Measurements from ENCODE around the gene SF3A2.
A peak's percentile ranks its signal among the peaks of the same experiment; 100 is the strongest.

SF3A2 gene

GRCh38 chr19:2282862-2283237 is 46.2 kb downstream of the SF3A2 start:
- H3K4me3 ChIP-seq (ENCODE audit: insufficient read depth, low read depth, low read length, poor library complexity, severe bottlenecking), result no peak overlapping the region
- no peak overlapping the region for H3K27ac ChIP-seq (ENCODE audit: insufficient read depth, low read length, poor library complexity, severe bottlenecking)
- H3K36me3 ChIP-seq (ENCODE audit: control insufficient read depth, insufficient read depth, low read length), result no peaks in the 10 kb centered on the region
- H3K27me3 ChIP-seq (replicated peaks; ENCODE audit: control insufficient read depth, insufficient read depth, low read length, poor library complexity, severe bottlenecking), result no peaks in the 10 kb centered on the region
- H3K4me1 ChIP-seq (ENCODE audit: control insufficient read depth, insufficient read depth, low read length, poor library complexity, severe bottlenecking), result peaks cover 8% of the 10 kb centered on the region
- H3K9me3 ChIP-seq (ENCODE audit: control insufficient read depth, low read length), result no peaks in the 10 kb centered on the region
- no peak for DNase-seq

GRCh38 chr19:2283835-2284507 is 47.3 kb downstream of the SF3A2 start:
- Histone ChIP-seq H3K36me3 (ENCODE audit: control insufficient read depth, insufficient read depth, low read length) (no peaks in the 10 kb centered on the region), H3K4me3 (ENCODE audit: insufficient read depth, low read depth, low read length, poor library complexity, severe bottlenecking) (no peak overlapping the region), H3K9me3 (ENCODE audit: control insufficient read depth, low read length) (no peaks in the 10 kb centered on the region), H3K27ac (ENCODE audit: insufficient read depth, low read length, poor library complexity, severe bottlenecking) (no peak overlapping the region), H3K27me3 (replicated peaks; ENCODE audit: control insufficient read depth, insufficient read depth, low read length, poor library complexity, severe bottlenecking) (no peaks in the 10 kb centered on the region), H3K4me1 (ENCODE audit: control insufficient read depth, insufficient read depth, low read length, poor library complexity, severe bottlenecking) (peaks cover 12% of the 10 kb centered on the region)
- DNase-seq, result no peak

GRCh38 chr19:2286402-2287140 is 49.9 kb downstream of the SF3A2 start:
- H3K27me3 ChIP-seq (replicated peaks; ENCODE audit: control insufficient read depth, insufficient read depth, low read length, poor library complexity, severe bottlenecking), result no peaks in the 10 kb centered on the region
- no peak for DNase-seq
- H3K4me1 ChIP-seq (ENCODE audit: control insufficient read depth, insufficient read depth, low read length, poor library complexity, severe bottlenecking), result peaks cover 27% of the 10 kb centered on the region
- no peaks in the 10 kb centered on the region for H3K9me3 ChIP-seq (ENCODE audit: control insufficient read depth, low read length)
- H3K4me3 ChIP-seq (ENCODE audit: insufficient read depth, low read depth, low read length, poor library complexity, severe bottlenecking), result no peak overlapping the region
- H3K27ac ChIP-seq (ENCODE audit: insufficient read depth, low read length, poor library complexity, severe bottlenecking), result no peak overlapping the region
- no peaks in the 10 kb centered on the region for H3K36me3 ChIP-seq (ENCODE audit: control insufficient read depth, insufficient read depth, low read length)

- Histone ChIP-seq H3K27me3 (replicated peaks; ENCODE audit: control insufficient read depth, insufficient read depth, low read length, poor library complexity, severe bottlenecking) (no peaks in the 10 kb centered on the region), H3K4me3 (ENCODE audit: insufficient read depth, low read depth, low read length, poor library complexity, severe bottlenecking) (no peak overlapping the region), H3K4me1 (ENCODE audit: control insufficient read depth, insufficient read depth, low read length, poor library complexity, severe bottlenecking) (peaks cover 20% of the 10 kb centered on the region), H3K27ac (ENCODE audit: insufficient read depth, low read length, poor library complexity, severe bottlenecking) (no peak overlapping the region), H3K36me3 (ENCODE audit: control insufficient read depth, insufficient read depth, low read length) (no peaks in the 10 kb centered on the region), H3K9me3 (ENCODE audit: control insufficient read depth, low read length) (no peaks in the 10 kb centered on the region)
- no peak for DNase-seq
Observed at GRCh38 chr19:2287585-2288337, 51.1 kb downstream of the SF3A2 start.

- H3K4me3 ChIP-seq (ENCODE audit: insufficient read depth, low read depth, low read length, poor library complexity, severe bottlenecking), result no peak overlapping the region
- no peaks in the 10 kb centered on the region for H3K27me3 ChIP-seq (replicated peaks; ENCODE audit: control insufficient read depth, insufficient read depth, low read length, poor library complexity, severe bottlenecking)
- H3K9me3 ChIP-seq (ENCODE audit: control insufficient read depth, low read length), result no peaks in the 10 kb centered on the region
- H3K27ac ChIP-seq (ENCODE audit: insufficient read depth, low read length, poor library complexity, severe bottlenecking), result no peak overlapping the region
- H3K36me3 ChIP-seq (ENCODE audit: control insufficient read depth, insufficient read depth, low read length), result no peaks in the 10 kb centered on the region
- H3K4me1 ChIP-seq (ENCODE audit: control insufficient read depth, insufficient read depth, low read length, poor library complexity, severe bottlenecking), result peaks cover 20% of the 10 kb centered on the region
- no peak for DNase-seq
Observed at GRCh38 chr19:2288338-2288817, 51.8 kb downstream of the SF3A2 start.

- H3K9me3 ChIP-seq (ENCODE audit: control insufficient read depth, low read length), result no peaks in the 10 kb centered on the region
- peaks cover 20% of the 10 kb centered on the region for H3K4me1 ChIP-seq (ENCODE audit: control insufficient read depth, insufficient read depth, low read length, poor library complexity, severe bottlenecking)
- H3K36me3 ChIP-seq (ENCODE audit: control insufficient read depth, insufficient read depth, low read length), result no peaks in the 10 kb centered on the region
- peak overlapping the region; percentile 37 for H3K27ac ChIP-seq (ENCODE audit: insufficient read depth, low read length, poor library complexity, severe bottlenecking)
- H3K4me3 ChIP-seq (ENCODE audit: insufficient read depth, low read depth, low read length, poor library complexity, severe bottlenecking), result peak overlapping the region; percentile 72
- no peak for DNase-seq
- no peaks in the 10 kb centered on the region for H3K27me3 ChIP-seq (replicated peaks; ENCODE audit: control insufficient read depth, insufficient read depth, low read length, poor library complexity, severe bottlenecking)
Observed at GRCh38 chr19:2288818-2289713, 52.4 kb downstream of the SF3A2 start.

- no peaks in the 10 kb centered on the region for H3K27me3 ChIP-seq (replicated peaks; ENCODE audit: control insufficient read depth, insufficient read depth, low read length, poor library complexity, severe bottlenecking)
- peak in 2 of 3 donors; percentile 32 to 36 for DNase-seq
Observed at GRCh38 chr19:2289714-2290435, 53.3 kb downstream of the SF3A2 start.

GRCh38 chr19:2290441-2291184 is 54.0 kb downstream of the SF3A2 start:
- H3K36me3 ChIP-seq (ENCODE audit: control insufficient read depth, insufficient read depth, low read length), result no peaks in the 10 kb centered on the region
- H3K4me1 ChIP-seq (ENCODE audit: control insufficient read depth, insufficient read depth, low read length, poor library complexity, severe bottlenecking), result peaks cover 20% of the 10 kb centered on the region
- peak overlapping the region; percentile 37 for H3K27ac ChIP-seq (ENCODE audit: insufficient read depth, low read length, poor library complexity, severe bottlenecking)
- DNase-seq, result no peak
- no peaks in the 10 kb centered on the region for H3K27me3 ChIP-seq (replicated peaks; ENCODE audit: control insufficient read depth, insufficient read depth, low read length, poor library complexity, severe bottlenecking)
- no peaks in the 10 kb centered on the region for H3K9me3 ChIP-seq (ENCODE audit: control insufficient read depth, low read length)
- H3K4me3 ChIP-seq (ENCODE audit: insufficient read depth, low read depth, low read length, poor library complexity, severe bottlenecking), result peak overlapping the region; percentile 72

More at GRCh38 chr19:2289714-2290435, 53.3 kb downstream of the SF3A2 start:
- no peaks in the 10 kb centered on the region for H3K36me3 ChIP-seq (ENCODE audit: control insufficient read depth, insufficient read depth, low read length)
- peak overlapping the region; percentile 37 for H3K27ac ChIP-seq (ENCODE audit: insufficient read depth, low read length, poor library complexity, severe bottlenecking)
- H3K4me1 ChIP-seq (ENCODE audit: control insufficient read depth, insufficient read depth, low read length, poor library complexity, severe bottlenecking), result peaks cover 20% of the 10 kb centered on the region
- peak overlapping the region; percentile 72 for H3K4me3 ChIP-seq (ENCODE audit: insufficient read depth, low read depth, low read length, poor library complexity, severe bottlenecking)
- H3K9me3 ChIP-seq (ENCODE audit: control insufficient read depth, low read length), result no peaks in the 10 kb centered on the region

All from effector memory CD4-positive, alpha-beta T cell (primary cell).